Esophagus muscularis mucosa (tissue), 4 donors: ENCODE measurements around the gene NFASC. TPM values are rescaled to one million over a fixed set of nuclear protein-coding genes. Genes with fewer than 3 reads are reported as not detected.

Experiments used
- DNase-seq: peaks from one replicate; pipeline ENCODE4 v3.0.0-alpha.2; 2017; ENCODE audit errors: extremely low spot score
- H3K27ac ChIP-seq, 4 donors: fragments of 200-600 bp; sonication (generic); replicated peaks in 1 of 4; 1 replicate in 3 of 4; 2 replicates in 1 of 4; pipeline ENCODE4 v1.5.1; 2016 to 2019; ENCODE audit warnings: mild to moderate bottlenecking in 1 of 4
- H3K27me3 ChIP-seq, 4 donors: fragments of 200-600 bp; sonication (generic); one replicate each; pipeline versions ENCODE4 v1.5.1 to v1.6.0; 2016 to 2019
- H3K36me3 ChIP-seq, 4 donors: fragments of 200-600 bp; sonication (generic); one replicate each; pipeline ENCODE4 v1.5.1; 2016 to 2019
- H3K4me1 ChIP-seq, 4 donors: fragments of 200-600 bp; sonication (generic); one replicate each; pipeline ENCODE4 v1.5.1; 2016 to 2019
- H3K4me3 ChIP-seq, 4 donors: fragments of 200-600 bp; sonication (generic); 1 replicate in 2 of 4; 2 replicates in 2 of 4; pipeline ENCODE4 v1.5.1; 2016 to 2019; ENCODE audit warnings: mild to moderate bottlenecking in 4 of 4, moderate library complexity in 1 of 4
- H3K9me3 ChIP-seq, 4 donors: fragments of 200-600 bp; sonication (generic); 1 replicate in 3 of 4; 2 replicates in 1 of 4; pipeline ENCODE4 v1.5.1; 2016 to 2019
- CTCF ChIP-seq, 3 experiments: fragments of 200-600 bp in 2 of 3; fragments of 450-650 bp in 1 of 3; sonication (generic) in 2 of 3; IDR thresholded peaks; one replicate each; pipeline ENCODE4 v1.5.1; 2017 to 2019; ENCODE audit warnings: antibody characterized with exemption in 3 of 3, mild to moderate bottlenecking in 2 of 3, moderate library complexity in 1 of 3
- EP300 ChIP-seq: sonication (generic); formaldehyde crosslinking; IDR thresholded peaks from one replicate; pipeline ENCODE4 v1.6.1; 2017; ENCODE audit warnings: antibody characterized with exemption
- POLR2A ChIP-seq: fragments of 450-650 bp; IDR thresholded peaks from one replicate; pipeline ENCODE4 v1.6.1; 2017; ENCODE audit warnings: antibody characterized with exemption, moderate library complexity, mild to moderate bottlenecking, low read depth
- POLR2AphosphoS5 ChIP-seq, 2 donors: sonication (generic); formaldehyde crosslinking; IDR thresholded peaks; one replicate each; pipeline ENCODE4 v1.6.1; 2017; ENCODE audit warnings: antibody characterized with exemption in 2 of 2
- WGBS: methylation state at CpG from one replicate; pipeline ENCODE4 v1.1.5; 2018; 5-methylcytosine and 5-hydroxymethylcytosine counted together
- intact Hi-C: fragments of 100-400 bp; cut with DNase I; formaldehyde crosslinking; loops from one replicate; pipeline ENCODE4 v1.15.1; 2023
- total RNA-seq, 4 donors: library from RNA; depleted of rRNA; stranded (reverse); fragments of >200 nt; gene quantifications; one replicate each; pipeline versions ENCODE4 v1.1.0 to v1.2.1, GENCODE V29; 2016

NFASC gene
- total RNA-seq, 4 donors from 2014 or later = 31.1 to 122 (median 64.7) TPM

- Histone ChIP-seq H3K4me3 (no peak overlapping the region), H3K27me3 (no peaks in the 10 kb centered on the region), H3K36me3 (no peaks in the 10 kb centered on the region), H3K9me3 (no peaks in the 10 kb centered on the region), H3K4me1 (peaks cover 4 to 16% (median 13%) of the 10 kb centered on the region in 4 donors), H3K27ac (no peak overlapping the region)
- intact Hi-C loops = no loop called here
- no peak for DNase-seq
- TF ChIP-seq POLR2AphosphoS5 (IDR thresholded peaks at IDR 0.05) (no peak), EP300 (no peak), POLR2A (no peak), CTCF (IDR thresholded peaks at IDR 0.05) (no peak)
- 100% methylated on average over 4 of the region's 12 CpGs for WGBS
Measured at GRCh38 chr1:205071801-205072200, 201.1 kb downstream of the NFASC start.

GRCh38 chr1:205072286-205072685 lies 201.6 kb downstream of the NFASC start:
- no peaks in the 10 kb centered on the region for H3K27me3 ChIP-seq
- TF ChIP-seq POLR2AphosphoS5 (IDR thresholded peaks at IDR 0.05) (no peak), CTCF (IDR thresholded peaks at IDR 0.05) (no peak), EP300 (no peak), POLR2A (no peak)
- H3K27ac ChIP-seq = no peak overlapping the region
- 76% methylated on average over 9 of the region's 9 CpGs for WGBS
- H3K36me3 ChIP-seq = no peaks in the 10 kb centered on the region
- no peaks in the 10 kb centered on the region for H3K9me3 ChIP-seq
- H3K4me3 ChIP-seq = no peak overlapping the region
- H3K4me1 ChIP-seq = peaks cover 4 to 21% (median 18%) of the 10 kb centered on the region in 4 donors
- DNase-seq = no peak
- intact Hi-C loops = no loop called here

Other genes with a start within 250 kb of the NFASC start
- 10 to 100 TPM in 1 of 4 donors, 1 to 10 TPM in 3; 3.6 to 15.2 (median 5.0) TPM for gene LRRN2, start 185.1 kb upstream of the NFASC start, total RNA-seq
- 1 to 10 TPM; 1.9 to 6.2 (median 2.9) TPM for gene CNTN2, start 172.3 kb downstream of the NFASC start, total RNA-seq
- gene TMEM81, start 213.6 kb downstream of the NFASC start, total RNA-seq = 1 to 10 TPM in 3 of 4 donors, under 1 TPM in 1; 0.99 to 2.1 (median 1.2) TPM